KOPT-K1 (cell line): ENCODE measurements around the gene RBM38.

Experiments
- H3K27ac ChIP-seq: fragments of 200-600 bp; sonication (generic); 2 replicates; pipeline ENCODE4 v1.5.1; 2016; ENCODE audit warnings: antibody characterized with exemption, mild to moderate bottlenecking, low read depth, low read length; ENCODE audit not compliant: poor library complexity, severe bottlenecking
- H3K36me3 ChIP-seq: fragments of 200-600 bp; sonication (generic); 2 replicates; pipeline ENCODE4 v1.5.1; 2017; ENCODE audit warnings: antibody characterized with exemption, mild to moderate bottlenecking, low read length, moderate library complexity; ENCODE audit not compliant: insufficient read depth
- H3K9me3 ChIP-seq: fragments of 200-600 bp; sonication (generic); 2 replicates; pipeline ENCODE4 v1.5.1; 2017; ENCODE audit warnings: antibody characterized with exemption, low read length, mild to moderate bottlenecking; ENCODE audit not compliant: insufficient read depth, poor library complexity, severe bottlenecking

RBM38 gene

DNA sequence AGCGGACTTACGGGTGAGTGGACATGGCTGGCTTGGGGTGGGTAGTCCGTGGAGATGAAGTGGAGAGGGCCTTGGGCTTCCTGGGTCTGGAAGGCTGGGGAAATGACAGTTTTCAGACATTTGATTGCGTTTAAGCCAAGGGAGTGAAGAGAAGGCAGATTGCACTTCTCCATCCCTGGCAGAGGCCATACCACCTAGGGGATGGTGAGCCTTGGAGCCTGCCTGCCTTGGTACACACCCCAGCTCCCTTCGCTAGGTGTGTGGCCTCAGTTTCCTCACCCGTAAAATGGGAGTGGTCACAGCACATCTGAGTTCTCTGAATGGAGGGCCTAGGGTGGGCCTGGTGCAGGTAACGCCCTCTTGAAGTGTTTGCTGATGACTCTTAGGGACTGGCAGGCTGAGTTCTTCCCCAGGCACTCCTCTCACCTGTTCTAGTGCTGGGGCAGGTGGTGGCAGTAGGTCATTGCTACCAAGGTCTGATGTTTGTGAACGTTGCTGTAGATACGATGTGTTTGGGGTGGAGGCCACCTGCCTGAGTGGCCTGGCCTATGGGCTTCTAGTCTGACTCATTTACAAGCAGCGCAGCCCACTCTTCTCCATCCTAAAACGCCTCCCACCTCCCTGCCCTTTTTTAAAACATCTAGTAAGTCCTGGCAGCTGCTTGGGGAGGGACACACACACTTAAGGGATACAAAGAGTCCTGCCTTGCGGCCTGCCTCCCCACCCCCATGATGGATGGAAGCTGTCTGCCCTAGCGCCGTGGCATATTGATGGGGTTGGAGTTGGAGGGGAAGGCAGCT, 2.3 kb downstream of the RBM38 start:
- Histone ChIP-seq H3K27ac (no peak overlapping the region), H3K36me3 (peaks cover 26% of the 10 kb centered on the region; the same call in 1 of the 2 replicates), H3K9me3 (no peaks in the 10 kb centered on the region)

DNA sequence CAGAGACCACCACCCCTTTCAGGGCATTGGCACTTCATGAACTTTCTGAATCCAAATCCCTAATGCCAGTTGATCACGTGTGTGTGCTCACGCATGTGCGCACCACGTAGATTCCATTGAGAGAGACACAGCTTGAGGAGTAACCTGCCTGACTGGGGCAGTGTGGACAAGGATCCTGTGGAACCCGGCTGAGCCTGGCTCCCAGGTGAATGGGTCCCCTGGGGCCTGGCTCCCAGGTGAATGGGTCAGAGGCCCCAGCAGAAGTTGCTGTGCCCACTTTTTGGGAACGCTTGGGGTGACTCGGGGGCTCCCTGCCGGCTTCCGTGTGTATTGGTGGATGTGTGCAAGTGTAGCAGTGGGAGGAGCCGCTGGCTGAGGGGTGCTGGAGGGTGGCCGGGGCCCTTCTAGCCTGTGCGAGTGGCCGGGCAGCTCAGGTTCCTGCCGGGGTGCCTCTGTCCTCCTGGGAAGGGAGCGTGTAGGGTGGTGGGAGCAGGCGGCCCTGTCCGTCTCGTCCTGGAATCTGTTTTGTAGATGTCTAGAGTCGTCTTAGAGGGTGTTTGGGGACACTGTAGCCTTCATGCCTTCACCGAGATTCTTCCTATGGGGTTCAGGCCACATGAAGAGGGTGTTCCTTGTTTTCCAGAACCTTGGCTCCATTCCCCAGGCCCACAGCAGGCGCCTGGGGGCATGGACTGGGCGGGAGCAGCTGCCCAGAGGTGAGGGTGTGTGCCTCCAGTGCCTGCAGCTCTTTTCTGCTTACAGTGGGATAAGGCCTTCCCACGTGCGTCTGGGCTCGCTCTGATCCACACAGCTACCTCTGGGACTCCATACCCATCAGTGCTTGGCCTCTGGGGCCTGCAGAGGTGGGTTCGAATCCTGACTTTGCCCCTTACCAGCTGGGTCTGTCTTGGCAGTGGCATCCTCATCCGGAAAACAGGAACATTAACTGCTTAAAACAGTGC, 3.2 kb downstream of the RBM38 start:
- H3K36me3 ChIP-seq, result peaks cover 26% of the 10 kb centered on the region; the same call in 1 of the 2 replicates
- no peak overlapping the region for H3K27ac ChIP-seq
- no peaks in the 10 kb centered on the region for H3K9me3 ChIP-seq

DNA sequence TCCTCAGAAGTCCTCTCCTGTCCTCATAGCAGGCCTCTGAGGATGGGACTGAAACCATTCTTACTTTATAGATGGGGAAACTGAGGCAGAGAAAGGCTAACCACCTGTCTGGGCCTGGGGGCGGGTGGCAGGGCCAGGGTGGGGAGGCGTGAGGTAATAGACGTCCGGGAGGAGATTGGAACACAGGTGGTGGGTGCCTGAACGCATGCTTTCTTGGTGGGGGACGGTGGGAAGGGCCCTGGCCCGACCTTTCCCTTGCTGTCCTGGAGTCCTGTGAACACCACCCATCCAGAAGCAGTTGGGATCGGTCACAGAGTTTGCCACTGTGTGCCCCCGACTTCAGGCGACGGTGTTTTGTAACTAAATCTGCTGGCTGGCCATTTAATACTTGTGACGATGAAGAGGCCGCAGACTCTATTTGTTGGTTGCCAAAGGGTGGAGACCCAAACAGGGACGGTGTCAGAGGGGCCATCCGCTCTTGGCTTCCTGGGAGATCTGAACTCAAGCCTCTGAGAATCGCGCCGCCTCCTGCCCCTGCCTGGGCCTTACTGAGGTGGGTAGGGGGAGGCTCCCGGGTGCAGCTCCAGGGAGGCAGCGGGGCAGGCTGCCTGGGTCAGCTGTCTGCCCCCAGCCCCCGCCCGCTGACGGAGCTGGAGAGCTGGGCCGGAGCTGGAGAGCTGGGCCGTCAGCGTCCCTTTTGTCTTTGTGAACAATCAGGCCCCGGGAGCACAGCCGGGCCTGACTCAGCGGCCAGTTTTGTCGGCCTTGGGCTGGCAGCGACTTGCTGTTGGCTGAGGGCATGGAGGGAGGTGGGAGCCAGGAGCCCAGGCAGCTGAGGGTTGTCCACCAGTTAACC, 4.1 kb downstream of the RBM38 start:
- Histone ChIP-seq H3K27ac (no peak overlapping the region), H3K36me3 (peaks cover 29% of the 10 kb centered on the region), H3K9me3 (no peaks in the 10 kb centered on the region)

DNA sequence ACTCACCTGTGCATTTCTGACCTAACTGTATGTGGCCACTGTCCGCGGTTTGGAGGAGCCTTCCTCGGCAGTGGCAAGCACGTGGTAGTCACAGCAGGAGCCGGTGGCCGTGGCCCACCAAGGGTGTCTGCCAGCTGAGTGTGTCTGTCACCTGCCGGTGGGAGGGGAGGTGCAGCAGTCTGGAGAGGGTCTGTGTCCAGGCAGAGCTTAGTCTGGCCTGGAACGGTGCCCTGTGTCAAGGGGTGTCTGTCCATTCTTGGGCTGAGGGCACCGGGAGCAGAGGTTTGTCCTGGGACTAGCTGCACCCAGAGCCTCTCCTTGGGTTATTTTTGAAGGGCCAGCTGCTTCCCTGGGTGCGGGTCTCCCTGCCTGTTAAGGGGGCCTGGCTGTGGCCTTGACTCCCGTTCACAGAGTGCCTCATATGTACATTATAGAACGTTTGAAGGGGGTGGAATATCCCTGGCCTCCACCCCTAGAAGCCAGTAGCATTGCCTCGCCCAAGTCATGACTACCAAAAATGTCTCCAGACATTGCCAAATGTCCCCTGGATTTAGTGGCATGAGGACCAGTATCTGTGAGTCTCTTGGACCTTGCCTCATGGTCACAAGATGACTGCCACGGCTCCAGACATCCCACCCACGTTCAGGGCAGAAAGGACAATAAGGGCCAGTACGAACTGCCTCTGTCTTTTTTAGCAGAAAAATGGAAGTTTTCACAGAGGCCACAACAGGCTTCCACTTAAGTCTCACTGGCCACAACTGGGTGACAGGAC, 5.2 kb downstream of the RBM38 start:
- Histone ChIP-seq H3K9me3 (no peaks in the 10 kb centered on the region), H3K27ac (no peak overlapping the region), H3K36me3 (peaks cover 30% of the 10 kb centered on the region)

DNA sequence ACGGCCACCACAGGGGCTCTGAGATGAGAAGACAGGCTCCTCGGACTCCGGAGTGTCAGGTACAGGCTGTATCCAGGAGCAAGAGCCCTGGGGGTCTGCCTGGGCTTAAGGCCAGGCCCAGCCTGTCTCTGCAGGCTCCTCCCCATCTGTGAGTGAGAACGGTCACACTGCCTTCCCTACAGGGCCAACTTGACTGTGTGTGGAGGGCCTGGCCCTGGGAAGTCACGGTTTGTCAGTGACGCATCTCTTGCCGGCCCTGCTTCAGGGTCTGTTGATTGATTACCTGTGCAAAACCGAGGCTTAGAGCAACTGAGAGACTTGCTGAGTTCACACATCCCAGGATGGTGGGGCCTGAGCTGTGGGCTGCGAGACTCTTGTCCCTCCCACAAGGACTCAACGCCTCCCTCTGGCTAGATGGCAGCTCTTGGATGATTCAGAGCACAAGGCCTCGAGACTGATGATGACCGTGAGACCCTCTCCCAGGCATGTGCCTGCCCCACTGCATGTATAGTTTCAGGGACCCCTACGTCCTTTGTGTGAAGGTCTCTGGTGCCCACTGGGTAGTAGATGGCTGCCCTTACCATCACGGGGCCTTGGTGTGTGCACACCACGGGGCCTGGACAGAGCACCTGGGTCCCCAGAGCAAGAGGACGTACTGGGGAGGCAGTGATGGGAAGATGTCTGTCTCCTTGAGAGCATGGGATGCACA, 5.9 kb downstream of the RBM38 start:
- no peaks in the 10 kb centered on the region for H3K9me3 ChIP-seq
- no peak overlapping the region for H3K27ac ChIP-seq
- peaks cover 30% of the 10 kb centered on the region for H3K36me3 ChIP-seq

DNA sequence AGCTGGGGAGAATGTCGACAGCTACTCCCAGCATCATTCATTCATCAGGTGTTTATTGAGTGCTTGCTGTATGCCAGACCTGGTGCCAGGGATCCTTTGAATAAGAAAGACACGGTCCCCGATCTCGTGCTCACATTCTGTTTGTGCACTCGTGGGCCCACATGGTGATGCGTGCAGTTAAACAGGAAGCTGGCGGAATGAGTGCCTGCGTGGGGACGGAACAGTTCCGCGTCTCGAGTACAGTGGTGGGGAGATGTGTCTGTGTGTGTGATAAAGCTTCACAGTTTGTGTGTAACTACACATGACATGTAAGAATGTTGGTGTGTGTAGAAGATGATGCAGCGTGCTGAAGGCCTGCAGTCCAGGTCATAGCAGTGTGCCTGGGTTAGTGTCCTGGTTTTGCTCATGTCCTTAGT, 6.5 kb downstream of the RBM38 start:
- Histone ChIP-seq H3K27ac (peak overlapping the region; percentile 57), H3K9me3 (no peaks in the 10 kb centered on the region), H3K36me3 (peaks cover 30% of the 10 kb centered on the region)

DNA sequence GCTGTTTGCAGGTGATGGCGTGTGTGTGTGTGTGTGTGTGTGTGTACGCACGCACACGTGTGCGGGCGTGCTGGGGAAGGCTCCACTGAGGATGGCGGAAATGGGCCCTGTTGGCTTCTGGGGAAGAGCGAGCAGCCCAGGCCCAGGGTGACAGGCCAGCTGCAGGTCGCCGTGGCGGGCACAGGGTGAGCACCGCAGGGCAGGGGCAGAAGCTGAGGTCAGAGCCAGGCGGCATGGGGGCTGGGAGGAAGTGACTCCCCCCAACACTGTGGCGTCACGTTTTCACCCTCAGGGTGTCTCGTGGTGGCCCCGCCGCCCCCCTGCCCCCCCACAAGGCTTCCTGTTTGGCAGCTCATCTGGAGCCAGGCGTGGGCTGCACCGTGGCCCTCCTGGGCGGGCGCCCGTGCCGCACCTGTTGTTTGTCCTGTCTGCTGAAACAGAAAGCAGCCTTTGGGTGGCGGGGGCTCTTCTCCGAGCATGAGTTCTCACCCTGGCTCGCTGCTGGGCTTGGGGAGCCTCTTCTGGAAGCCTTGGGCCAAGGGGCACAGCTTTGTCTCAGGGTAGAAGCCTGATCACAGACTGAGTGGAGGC, 7.1 kb downstream of the RBM38 start:
- Histone ChIP-seq H3K27ac (peak overlapping the region; percentile 57), H3K36me3 (peaks cover 30% of the 10 kb centered on the region), H3K9me3 (no peaks in the 10 kb centered on the region)

DNA sequence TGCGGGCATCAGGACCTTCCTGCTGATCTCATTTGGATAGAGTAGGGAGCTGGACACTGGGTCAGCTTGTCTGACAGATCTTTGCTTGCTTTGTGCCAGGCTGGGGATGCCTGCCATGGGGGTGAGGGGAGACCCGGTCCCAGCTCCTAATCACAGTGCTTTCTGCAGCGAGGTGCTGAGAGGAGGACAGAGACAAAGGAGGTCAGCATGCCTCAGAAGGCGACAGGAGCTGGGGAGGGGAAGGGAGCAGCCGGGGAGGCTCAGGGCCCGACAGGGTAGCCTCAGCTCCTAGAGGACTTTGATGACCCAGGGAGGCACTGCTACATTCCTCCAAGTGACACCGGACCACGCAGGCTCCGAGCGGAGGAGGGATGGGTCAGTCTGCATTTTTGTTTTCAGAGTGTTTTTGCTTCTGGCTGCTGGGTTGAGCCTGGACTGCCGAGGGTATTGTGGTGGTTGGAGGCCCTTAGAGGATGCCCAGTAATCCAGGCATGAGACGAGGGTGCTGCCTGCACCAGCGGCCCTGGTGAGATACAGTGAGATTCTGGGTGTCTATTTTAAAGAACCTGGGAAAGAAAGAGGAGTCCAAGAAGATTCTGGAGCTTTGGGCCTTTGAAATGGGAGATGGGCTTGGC, 7.8 kb downstream of the RBM38 start:
- H3K9me3 ChIP-seq, result no peaks in the 10 kb centered on the region
- H3K36me3 ChIP-seq, result peaks cover 24% of the 10 kb centered on the region
- H3K27ac ChIP-seq, result peak overlapping the region; percentile 57

DNA sequence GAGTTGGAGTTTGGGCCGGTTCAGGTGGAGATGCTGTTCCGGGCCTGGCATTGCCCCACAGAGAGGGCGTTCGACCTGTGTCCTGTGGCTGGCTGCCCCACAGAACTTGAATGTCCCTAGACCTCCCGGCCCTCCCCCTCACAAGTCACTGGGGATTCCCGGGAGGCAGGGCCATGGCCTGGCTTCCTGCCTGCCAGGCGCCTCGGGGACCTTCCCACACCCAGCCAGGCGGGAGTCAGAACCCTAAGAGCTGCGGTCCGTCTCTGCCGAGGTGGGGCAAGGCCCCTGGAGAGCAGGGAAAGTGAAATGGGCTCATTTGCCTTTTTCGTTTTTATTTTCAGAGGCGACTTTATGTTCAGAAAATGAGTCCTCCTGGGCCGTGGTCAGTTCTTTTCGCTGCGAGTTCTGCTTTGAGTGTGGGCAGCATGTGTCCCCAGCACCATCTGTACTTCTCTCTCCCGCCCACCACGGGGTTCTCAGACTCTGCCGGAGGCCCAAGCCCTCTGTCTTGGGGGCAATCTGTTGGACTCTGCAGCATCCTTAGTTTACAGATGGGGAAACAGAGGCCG, 8.5 kb downstream of the RBM38 start:
- no peak overlapping the region for H3K27ac ChIP-seq
- peaks cover 18% of the 10 kb centered on the region; the same call in 1 of the 2 replicates for H3K36me3 ChIP-seq
- H3K9me3 ChIP-seq, result no peaks in the 10 kb centered on the region

DNA sequence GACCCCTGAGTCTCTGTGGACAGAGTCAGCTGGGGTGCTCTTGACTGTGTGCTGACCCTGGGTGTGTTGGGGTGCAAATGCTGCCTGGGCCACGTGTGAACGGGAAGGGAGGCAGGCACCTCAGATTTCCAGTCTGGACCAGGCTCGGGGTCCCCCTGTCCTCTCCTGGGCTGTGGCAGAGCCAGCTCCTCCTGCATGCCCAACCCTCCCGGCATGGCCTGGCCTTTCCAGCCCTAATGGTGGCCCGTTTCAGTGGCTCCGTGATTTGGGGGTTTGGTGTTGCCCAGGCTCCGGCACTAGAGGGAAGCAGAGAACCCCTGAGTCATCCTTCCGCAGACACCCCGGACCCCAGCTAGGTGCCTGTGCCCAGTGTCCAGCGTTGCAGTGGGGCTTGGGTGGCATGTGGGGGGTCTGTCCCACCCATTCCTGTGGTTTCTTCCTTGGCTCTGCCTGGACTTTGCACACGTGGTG, 9.1 kb downstream of the RBM38 start:
- Histone ChIP-seq H3K9me3 (no peaks in the 10 kb centered on the region), H3K36me3 (peaks cover 12% of the 10 kb centered on the region; the same call in 1 of the 2 replicates), H3K27ac (no peak overlapping the region)

DNA sequence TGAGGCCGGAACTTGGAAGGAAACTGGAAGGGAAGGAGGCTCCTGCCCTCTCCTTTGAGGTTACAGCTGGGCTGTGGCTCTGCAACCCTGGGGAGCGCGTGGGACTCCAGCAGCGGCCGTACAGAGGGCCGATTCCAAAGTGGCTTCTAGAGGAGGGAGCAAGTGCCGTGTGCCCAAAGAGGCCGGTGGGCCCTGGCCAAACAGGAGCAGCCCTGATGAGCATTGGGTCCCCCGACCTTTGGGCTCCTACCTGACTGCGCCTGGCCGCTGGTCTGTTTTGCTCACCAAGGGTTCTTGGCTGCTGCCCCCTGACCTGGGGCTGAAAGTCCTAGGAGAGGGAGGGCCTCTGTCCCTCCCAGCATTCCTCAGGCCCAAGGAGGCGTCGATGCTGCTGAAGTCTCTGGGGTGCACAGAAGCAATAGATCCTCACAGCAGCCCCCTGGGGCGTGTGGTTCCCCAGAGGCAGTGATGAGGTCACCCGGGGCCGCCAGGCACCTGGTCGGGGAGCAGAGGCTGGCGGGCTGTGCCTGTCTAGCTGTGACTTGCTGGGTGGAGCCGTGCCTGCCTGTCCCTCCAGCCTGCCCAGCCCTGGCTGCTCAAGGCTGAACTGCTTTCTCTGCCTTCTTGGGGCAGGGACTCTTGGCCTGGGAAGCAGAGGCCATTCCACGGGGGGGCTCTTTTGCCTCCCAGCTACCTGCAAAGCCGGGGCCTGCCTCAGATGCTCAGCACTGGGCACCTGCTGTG, 9.8 kb downstream of the RBM38 start:
- no peaks in the 10 kb centered on the region for H3K9me3 ChIP-seq
- no peak overlapping the region for H3K27ac ChIP-seq
- H3K36me3 ChIP-seq, result peaks cover 8% of the 10 kb centered on the region; the same call in 1 of the 2 replicates

DNA sequence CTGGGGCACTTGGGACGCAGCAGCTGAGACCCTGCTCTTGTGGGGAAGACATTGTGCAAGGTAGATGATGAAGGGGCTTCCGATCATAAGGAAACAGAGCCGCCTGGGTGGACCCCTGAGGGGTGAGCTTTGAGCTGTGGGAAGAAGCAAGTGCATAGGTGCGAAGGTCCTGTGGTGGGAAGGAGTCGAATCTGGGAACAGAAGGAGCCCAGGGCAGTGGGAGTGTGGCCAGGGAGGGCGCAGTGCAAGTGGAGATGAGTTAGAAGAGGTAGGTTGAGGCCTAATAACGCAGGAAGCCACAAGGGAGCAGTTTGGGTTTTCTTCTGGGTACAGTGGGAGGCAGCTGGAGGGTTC, 10.3 kb downstream of the RBM38 start:
- no peak overlapping the region for H3K27ac ChIP-seq
- no peaks in the 10 kb centered on the region for H3K9me3 ChIP-seq
- peaks cover 4% of the 10 kb centered on the region; the same call in 1 of the 2 replicates for H3K36me3 ChIP-seq
